K562 (cell line): ENCODE data around the gene FLT1. TPM values are rescaled to one million over a fixed set of nuclear protein-coding genes. Genes with fewer than 3 reads are reported as not detected.

Experiments
- ATAC-seq: fragments of 200-7000 bp; cut with Tn5 transposase; 3 replicates; pipeline ENCODE4 v1.9.1; 2020; ENCODE audit warnings: moderate library complexity
- BruUV-seq: library from RNA; stranded (reverse); fragments of 400-500 nt; replicated peaks from 2 replicates; lab custom pipeline; 2021; lab: Mats Ljungman, UMichigan
- CTCF ChIA-PET: fragments of 300-600 bp; formaldehyde crosslinking; extraction: SDS; loops from one replicate; lab custom pipeline; 2021; ENCODE audit warnings: low intra/inter-chr PET ratio; lab: Yijun Ruan, JAX
- POLR2A ChIA-PET: fragments of 300-600, 350-650 bp; sonication (Branson Sonifier 250); formaldehyde crosslinking; extraction: SDS; loops from one replicate; lab custom pipeline; 2021; ENCODE audit warnings: antibody characterized with exemption, inconsistent platforms; lab: Yijun Ruan, JAX
- DNase-seq, 4 experiments: peaks; one replicate each; pipeline versions ENCODE4 v3.0.0 to v3.0.0-alpha.2; 2011 to 2018; ENCODE audit warnings: low spot score in 3 of 4, mixed read lengths in 3 of 4; ENCODE audit errors: extremely low read depth in 1 of 4
- FAIRE-seq: peaks from 2 replicates; lab custom pipeline; 2011; peaks lifted over from hg19 to GRCh38; lab: Jason Lieb, UNC
- H2AFZ ChIP-seq: 2 replicates; pipeline ENCODE4 v1.6.0; 2011; ENCODE audit warnings: low read depth, low read length, control low read depth, inconsistent platforms
- H3K27ac ChIP-seq: fragments of 200-600 bp; 3 replicates; pipeline ENCODE4 v1.8.0; 2011; ENCODE audit warnings: low read depth, mild to moderate bottlenecking, control low read depth, inconsistent platforms, low read length, moderate library complexity, mixed read lengths; ENCODE audit errors: extremely low read depth
- H3K27me3 ChIP-seq, 2 experiments: fragments of 300-600 bp in 1 of 2; 2 replicates in 1 of 2; 3 replicates in 1 of 2; pipeline versions ENCODE4 v1.6.0 to v1.8.0; 2011; ENCODE audit warnings: inconsistent platforms in 2 of 2, low read length in 2 of 2, mild to moderate bottlenecking in 1 of 2, mixed read lengths in 1 of 2, moderate library complexity in 1 of 2; ENCODE audit not compliant: control insufficient read depth in 2 of 2, insufficient read depth in 2 of 2
- H3K36me3 ChIP-seq: fragments of 300-600 bp; 3 replicates; pipeline ENCODE4 v1.8.0; 2011; ENCODE audit warnings: mild to moderate bottlenecking, low read length, inconsistent platforms; ENCODE audit not compliant: control insufficient read depth, insufficient read depth
- H3K4me1 ChIP-seq, 2 experiments: fragments of 200-600 bp in 1 of 2; replicated peaks in 1 of 2; 2 replicates in 1 of 2; 3 replicates in 1 of 2; pipeline versions ENCODE4 v1.5.1 to v1.8.0; 2011; ENCODE audit warnings: inconsistent platforms in 2 of 2, low read length in 2 of 2, mild to moderate bottlenecking in 1 of 2, mixed read lengths in 1 of 2, moderate library complexity in 1 of 2; ENCODE audit not compliant: control insufficient read depth in 2 of 2, insufficient read depth in 2 of 2
- H3K4me2 ChIP-seq: 2 replicates; pipeline ENCODE4 v1.6.1; 2011; ENCODE audit warnings: low read length, control low read depth, inconsistent platforms, mixed read lengths; ENCODE audit not compliant: insufficient read depth
- H3K4me3 ChIP-seq: fragments of 200-600 bp; sonication (generic), shearing (Covaris generic); 2 replicates; pipeline ENCODE4 v1.5.1; 2016; ENCODE audit warnings: control low read depth, inconsistent platforms
- H3K79me2 ChIP-seq: fragments of 200-600 bp; 3 replicates; pipeline ENCODE4 v1.8.0; 2011; ENCODE audit warnings: low read length, inconsistent platforms; ENCODE audit not compliant: control insufficient read depth, insufficient read depth
- H3K9ac ChIP-seq, 2 experiments: 2 replicates each; pipeline versions ENCODE4 v1.6.0 to v1.6.1; 2011; ENCODE audit warnings: low read depth in 2 of 2, low read length in 2 of 2, control low read depth in 1 of 2, inconsistent platforms in 1 of 2, mild to moderate bottlenecking in 1 of 2, mixed read lengths in 1 of 2; ENCODE audit not compliant: insufficient read depth in 1 of 2
- H3K9me1 ChIP-seq: one replicate; pipeline ENCODE4 v1.6.0; 2011; ENCODE audit warnings: inconsistent platforms, mild to moderate bottlenecking, low read length, moderate library complexity; ENCODE audit not compliant: control insufficient read depth, insufficient read depth
- H3K9me3 ChIP-seq: replicated peaks from 2 replicates; pipeline ENCODE4 v1.5.1; 2011; ENCODE audit warnings: low read depth, low read length, inconsistent platforms; ENCODE audit not compliant: control insufficient read depth, insufficient read depth
- H4K20me1 ChIP-seq: replicated peaks from 2 replicates; pipeline ENCODE4 v1.6.1; 2011; ENCODE audit warnings: low read length, inconsistent platforms, mixed read lengths; ENCODE audit not compliant: control insufficient read depth, insufficient read depth
- CAMTA2 ChIP-seq: fragments of 250-450 bp; sonication (Bioruptor Pico); conservative IDR thresholded peaks from 2 replicates; pipeline ENCODE4 v1.5.1; 2022
- CREM ChIP-seq: IDR thresholded peaks from 2 replicates; pipeline ENCODE4 v1.6.1; 2014; ENCODE audit warnings: antibody characterized with exemption, low read depth
- IRF2 ChIP-seq: sonication (generic); formaldehyde crosslinking; IDR thresholded peaks from 2 replicates; pipeline ENCODE4 v1.8.1; 2022; ENCODE audit warnings: mild to moderate bottlenecking, missing genetic modification reagents
- MGA ChIP-seq: fragments of 450-650 bp; IDR thresholded peaks from 2 replicates; pipeline ENCODE4 v1.6.1; 2016; ENCODE audit warnings: mild to moderate bottlenecking, moderate library complexity
- PHF20 ChIP-seq: fragments of 450-650 bp; IDR thresholded peaks from 2 replicates; pipeline ENCODE4 v1.6.1; 2018; ENCODE audit not compliant: partially characterized antibody
- SIX5 ChIP-seq, 2 experiments: IDR thresholded peaks; 2 replicates each; pipeline ENCODE4 v1.6.1; 2011; ENCODE audit warnings: low read length in 2 of 2, borderline replicate concordance in 1 of 2, low read depth in 1 of 2, mild to moderate bottlenecking in 1 of 2, moderate library complexity in 1 of 2; ENCODE audit not compliant: insufficient read depth in 1 of 2
- WGBS: fragments of 100-300 bp; shearing (Covaris generic); methylation state at CpG from one replicate; pipeline ENCODE4 v1.1.6; 2016; ENCODE audit warnings: low coverage, mixed read lengths; ENCODE audit not compliant: insufficient coverage; ENCODE audit errors: missing lambda C conversion rate; 5-methylcytosine and 5-hydroxymethylcytosine counted together
- in situ Hi-C: fragments of 300-500 bp; cut with MboI; formaldehyde crosslinking; loops from 4 replicates; pipeline ENCODE4 v1.15.0; 2018; ENCODE audit warnings: inconsistent platforms, mixed read lengths
- intact Hi-C: fragments of 100-400 bp; cut with micrococcal nuclease; formaldehyde crosslinking; loops from 2 replicates; pipeline ENCODE4 v1.14.2; 2022
- polyA plus RNA-seq, 8 experiments: library from polyadenylated mRNA; depleted of rRNA in 4 of 8; stranded (reverse) in 5 of 8; unstranded in 3 of 8; fragments of >200 nt; fragmentation: Nextera tagmentation in 2 of 8; fragmentation: Illumina TruSeq in 1 of 8; extraction: Ambion mirVana in 2 of 8; extraction: Trizol in 1 of 8; gene quantifications; 2 replicates each; pipeline versions ENCODE4 v1.2.1 to v1.2.3, GENCODE V29; 2011 to 2014; ENCODE audit warnings: inconsistent platforms in 1 of 8, missing spikeins in 1 of 8
- total RNA-seq, 7 experiments: library from RNA; depleted of rRNA in 6 of 7; stranded (reverse); fragments of >200 nt in 6 of 7; fragmentation: Illumina TruSeq in 2 of 7; extraction: Trizol in 2 of 7; gene quantifications; 2 replicates each; pipeline versions ENCODE4 v1.2.1 to v1.2.3, GENCODE V29; 2011 to 2021; ENCODE audit warnings: low replicate concordance in 1 of 7

The FLT1 gene
- total and polyA plus RNA-seq, 9 of the 15 experiments (the other 6 are each of a cell fraction or from before 2014, with no cell fraction given) = 0.01 to 2.0 (median 0.22) TPM

DNA sequence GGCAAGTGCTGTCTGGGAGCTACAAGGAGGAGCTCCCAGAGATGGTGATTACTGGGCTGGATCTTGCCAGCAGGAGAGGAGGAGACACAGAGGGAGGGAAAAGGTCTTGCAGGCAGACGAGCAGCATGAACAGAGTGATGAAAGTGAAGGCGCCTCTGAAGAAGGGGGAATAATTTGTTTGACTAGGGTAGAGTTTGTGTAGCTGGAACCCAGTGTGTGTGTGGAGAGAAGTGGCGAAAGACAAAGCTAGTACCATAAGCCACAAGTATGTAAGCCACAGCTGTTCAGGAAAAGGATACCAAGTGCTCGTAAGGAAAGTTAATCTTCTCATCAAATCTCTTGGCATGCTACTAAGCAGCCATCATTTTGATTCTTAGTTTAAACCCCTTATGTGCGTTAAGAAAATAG lies 5.4 kb downstream of the FLT1 start (continued):
- TF ChIP-seq CAMTA2 (CRISPR knock-in tag) (no peak), IRF2 (CRISPR knock-in tag) (no peak)

GRCh38 chr13:28488376-28489005 lies 6.4 kb downstream of the FLT1 start:
- Histone ChIP-seq H2AFZ (no peak overlapping the region), H3K4me3 (no peak overlapping the region), H3K9ac (no peak overlapping the region), H3K27ac (no peak overlapping the region), H3K4me2 (no peak overlapping the region), H3K9me3 (no peaks in the 10 kb centered on the region), H3K79me2 (no peaks in the 10 kb centered on the region), H3K9me1 (no peaks in the 10 kb centered on the region), H3K36me3 (no peaks in the 10 kb centered on the region), H3K27me3 (no peaks in the 10 kb centered on the region; a peak in 2 of 5 replicates), H3K4me1 (no peaks in the 10 kb centered on the region; a peak in 1 of 5 replicates), H4K20me1 (no peaks in the 10 kb centered on the region)
- DNase-seq = no peak
- no peak for ATAC-seq
- no peak for FAIRE-seq
- BruUV-seq = no TSS peak
- WGBS = 6% methylated on average over 7 of the region's 9 CpGs
- intact Hi-C loops = loop anchor here (10.0 kb wide), 1 partner anchor 164 kb away; no protein-coding TSS in a partner anchor
- POLR2A ChIA-PET = no interaction called here
- in situ Hi-C loops = no loop called here
- CTCF ChIA-PET = no interaction called here
- TF ChIP-seq MGA = no peak
- no peak for TF ChIP-seq SIX5 (IDR thresholded peaks at IDR 0.05; ENCODE audit: borderline replicate concordance in 1 of 2, insufficient read depth in 1 of 2, low read depth in 1 of 2, low read length in 2 of 2)
- no peak for TF ChIP-seq CREM
- TF ChIP-seq PHF20 = no peak
